SK-N-SH treated with all-trans-retinoic acid at 6 μM for 48 hours (cell line): ENCODE results near the gene UGT1A6.

Experiments
- ATAC-seq: fragments of 200-7000 bp; cut with Tn5 transposase; 3 replicates; pipeline ENCODE4 v1.9.1; 2020; ENCODE audit warnings: mild to moderate bottlenecking, moderate library complexity
- ARNTL ChIP-seq: fragments of 450-650 bp; formaldehyde crosslinking; IDR thresholded peaks from 2 replicates; pipeline ENCODE4 v1.5.0; 2020; ENCODE audit warnings: low read depth, mild to moderate bottlenecking, moderate library complexity, borderline replicate concordance
- BACH2 ChIP-seq: fragments of 250-450 bp; sonication (Bioruptor Pico); IDR thresholded peaks from 2 replicates; pipeline ENCODE4 v1.9.0; 2021; ENCODE audit warnings: mild to moderate bottlenecking, borderline replicate concordance
- CREB5 ChIP-seq: fragments of 250-450 bp; sonication (Bioruptor Pico); IDR thresholded peaks from 2 replicates; pipeline ENCODE4 v1.5.1; 2020; ENCODE audit warnings: low read depth, mild to moderate bottlenecking, moderate library complexity
- CSDC2 ChIP-seq: fragments of 250-450 bp; sonication (Bioruptor Pico); IDR thresholded peaks from 2 replicates; pipeline ENCODE4 v1.5.0; 2020; ENCODE audit warnings: mild to moderate bottlenecking, moderate library complexity
- CSRNP3 ChIP-seq: fragments of 250-450 bp; sonication (Bioruptor Pico); IDR thresholded peaks from 2 replicates; pipeline ENCODE4 v1.5.1; 2021; ENCODE audit warnings: mild to moderate bottlenecking, moderate library complexity
- ESRRG ChIP-seq: fragments of 250-450 bp; sonication (Bioruptor Pico); IDR thresholded peaks from 2 replicates; pipeline ENCODE4 v1.6.1; 2021; ENCODE audit warnings: mild to moderate bottlenecking
- GLIS3 ChIP-seq: fragments of 250-450 bp; sonication (Bioruptor Pico); IDR thresholded peaks from 2 replicates; pipeline ENCODE4 v1.5.0; 2020; ENCODE audit warnings: mild to moderate bottlenecking, moderate library complexity
- ISL1 ChIP-seq: fragments of 250-450 bp; sonication (Bioruptor Pico); IDR thresholded peaks from 2 replicates; pipeline ENCODE4 v2.1.2; 2022; ENCODE audit warnings: mild to moderate bottlenecking, moderate library complexity
- OSR1 ChIP-seq: fragments of 250-450 bp; sonication (Bioruptor Pico); IDR thresholded peaks from 2 replicates; pipeline ENCODE4 v1.8.0; 2022; ENCODE audit warnings: moderate library complexity, mild to moderate bottlenecking, inconsistent platforms
- POU6F1 ChIP-seq: fragments of 250-450 bp; sonication (Bioruptor Pico); IDR thresholded peaks from 2 replicates; pipeline ENCODE4 v1.8.0; 2021; ENCODE audit warnings: low read depth, mild to moderate bottlenecking, moderate library complexity, borderline replicate concordance
- PPARA ChIP-seq: fragments of 250-450 bp; sonication (Bioruptor Pico); IDR thresholded peaks from 2 replicates; pipeline ENCODE4 v1.5.0; 2020; ENCODE audit warnings: mild to moderate bottlenecking, borderline replicate concordance
- RARB ChIP-seq: fragments of 250-450 bp; sonication (Bioruptor Pico); IDR thresholded peaks from 2 replicates; pipeline ENCODE4 v1.8.0; 2021; ENCODE audit warnings: mild to moderate bottlenecking, moderate library complexity
- SNAI2 ChIP-seq: fragments of 250-450 bp; sonication (Bioruptor Pico); IDR thresholded peaks from 2 replicates; pipeline ENCODE4 v1.5.0; 2020; ENCODE audit warnings: mild to moderate bottlenecking, moderate library complexity
- TCF4 ChIP-seq: fragments of 250-450 bp; sonication (Bioruptor Pico); IDR thresholded peaks from 2 replicates; pipeline ENCODE4 v1.8.0; 2021; ENCODE audit warnings: mild to moderate bottlenecking, moderate library complexity, borderline replicate concordance
- TOX ChIP-seq: fragments of 250-450 bp; sonication (Bioruptor Pico); IDR thresholded peaks from 2 replicates; pipeline ENCODE4 v1.8.0; 2021; ENCODE audit warnings: mild to moderate bottlenecking, moderate library complexity, borderline replicate concordance
- TSHZ2 ChIP-seq: fragments of 250-450 bp; sonication (Bioruptor Pico); IDR thresholded peaks from 2 replicates; pipeline ENCODE4 v1.5.0; 2020; ENCODE audit warnings: mild to moderate bottlenecking, moderate library complexity
- ZC3H10 ChIP-seq: fragments of 250-450 bp; sonication (Bioruptor Pico); IDR thresholded peaks from 2 replicates; pipeline ENCODE4 v1.5.1; 2021; ENCODE audit warnings: mild to moderate bottlenecking, moderate library complexity
- ZFP3 ChIP-seq: fragments of 250-450 bp; sonication (Bioruptor Pico); IDR thresholded peaks from 2 replicates; pipeline ENCODE4 v1.5.0; 2020; ENCODE audit warnings: mild to moderate bottlenecking, moderate library complexity
- ZFP30 ChIP-seq: fragments of 450-650 bp; formaldehyde crosslinking; IDR thresholded peaks from 2 replicates; pipeline ENCODE4 v1.5.0; 2022; ENCODE audit warnings: mild to moderate bottlenecking, moderate library complexity
- ZNF565 ChIP-seq: fragments of 450-650 bp; formaldehyde crosslinking; conservative IDR thresholded peaks from 2 replicates; pipeline ENCODE4 v1.5.0; 2020; ENCODE audit warnings: low read depth, mild to moderate bottlenecking, moderate library complexity
- ZNF70 ChIP-seq: fragments of 450-650 bp; formaldehyde crosslinking; IDR thresholded peaks from 2 replicates; pipeline ENCODE4 v1.5.0; 2020; ENCODE audit warnings: mild to moderate bottlenecking, moderate library complexity

The UGT1A6 gene

GRCh38 chr2:233651430-233651829 is 41.3 kb upstream of the UGT1A6 start:
- no peak for ATAC-seq
- TF ChIP-seq ZNF565 (CRISPR knock-in tag) (no peak), CSRNP3 (CRISPR knock-in tag) (no peak), BACH2 (CRISPR knock-in tag) (no peak), TSHZ2 (no peak), TCF4 (CRISPR knock-in tag) (no peak), ZFP30 (CRISPR knock-in tag) (no peak), SNAI2 (CRISPR knock-in tag) (no peak)

GRCh38 chr2:233654501-233654900 is 38.2 kb upstream of the UGT1A6 start:
- TF ChIP-seq ZNF565 (CRISPR knock-in tag) (no peak), CREB5 (CRISPR knock-in tag) (no peak), TSHZ2 (no peak), CSRNP3 (CRISPR knock-in tag) (no peak), BACH2 (CRISPR knock-in tag) (no peak), ZNF70 (CRISPR knock-in tag) (no peak), ZC3H10 (CRISPR knock-in tag) (no peak), OSR1 (no peak), ESRRG (no peak), TCF4 (CRISPR knock-in tag) (no peak), ZFP3 (CRISPR knock-in tag) (no peak), GLIS3 (no peak), POU6F1 (CRISPR knock-in tag) (no peak), CSDC2 (CRISPR knock-in tag) (no peak), ARNTL (no peak), PPARA (CRISPR knock-in tag) (no peak), TOX (no peak), SNAI2 (CRISPR knock-in tag) (no peak), ISL1 (CRISPR knock-in tag) (no peak), RARB (CRISPR knock-in tag) (no peak)

More at GRCh38 chr2:233654501-233654900, 38.2 kb upstream of the UGT1A6 start:
- ATAC-seq = no peak
